Sigmoid colon (tissue), 7 donors: Measurements from ENCODE around the gene POMC. TPM values are rescaled to one million over a fixed set of nuclear protein-coding genes. Genes with fewer than 3 reads are reported as not detected.

ENCODE experiments used
- DNase-seq: peaks from one replicate; pipeline ENCODE4 v3.0.0-alpha.2; 2019
- H3K27ac ChIP-seq, 4 donors: fragments of 200-600 bp; sonication (generic); one replicate each; pipeline ENCODE4 v1.5.1; 2016 to 2019; ENCODE audit warnings: mild to moderate bottlenecking in 1 of 4
- H3K27me3 ChIP-seq, 3 donors: fragments of 200-600 bp; sonication (generic); one replicate each; pipeline ENCODE4 v1.5.1; 2019; ENCODE audit warnings: mild to moderate bottlenecking in 1 of 3
- H3K36me3 ChIP-seq, 4 donors: fragments of 200-600 bp; sonication (generic); one replicate each; pipeline ENCODE4 v1.5.1; 2016 to 2019
- H3K4me1 ChIP-seq, 4 donors: fragments of 200-600 bp; sonication (generic); one replicate each; pipeline ENCODE4 v1.5.1; 2017 to 2019
- H3K4me3 ChIP-seq, 4 donors: fragments of 200-600 bp; sonication (generic); one replicate each; pipeline ENCODE4 v1.5.1; 2017 to 2019; ENCODE audit warnings: mild to moderate bottlenecking in 2 of 4, moderate library complexity in 1 of 4
- H3K9me3 ChIP-seq, 4 donors: fragments of 200-600 bp in 3 of 4; sonication (generic) in 3 of 4; one replicate each; pipeline versions ENCODE4 v1.5.1 to v1.6.1; 2013 to 2019
- EP300 ChIP-seq, 4 donors: sonication (generic); formaldehyde crosslinking; IDR thresholded peaks; one replicate each; pipeline ENCODE4 v1.6.1; 2017; ENCODE audit warnings: antibody characterized with exemption in 4 of 4
- POLR2A ChIP-seq, 2 donors: fragments of 450-650 bp; IDR thresholded peaks; one replicate each; pipeline ENCODE4 v1.6.1; 2016; ENCODE audit warnings: antibody characterized with exemption in 2 of 2, mild to moderate bottlenecking in 2 of 2, moderate library complexity in 2 of 2
- POLR2AphosphoS5 ChIP-seq, 4 donors: sonication (generic); formaldehyde crosslinking; IDR thresholded peaks; one replicate each; pipeline ENCODE4 v1.6.1; 2017; ENCODE audit warnings: antibody characterized with exemption in 4 of 4
- WGBS, 2 donors: extraction: QIAGEN DNeasy Blood & Tissue Kit; methylation state at CpG; one replicate each; pipeline ENCODE4 v1.1.7; 2013; 5-methylcytosine and 5-hydroxymethylcytosine counted together
- intact Hi-C: fragments of 100-400 bp; cut with DNase I; formaldehyde crosslinking; loops from one replicate; pipeline ENCODE4 v1.15.1; 2023
- polyA plus RNA-seq, 3 donors: library from polyadenylated mRNA; stranded (reverse); fragments of 200-250 nt; gene quantifications; one replicate each; pipeline ENCODE4 v1.2.3, GENCODE V29; 2013
- total RNA-seq, 4 donors: library from RNA; depleted of rRNA; stranded (reverse); fragments of >200 nt; gene quantifications; one replicate each; pipeline ENCODE4 v1.1.0, GENCODE V29; 2016
- TF ChIP-seq, protein P1 (sequence below), 4 experiments: fragments of 450-650 bp in 3 of 4; fragments of 200-600 bp in 1 of 4; IDR thresholded peaks; one replicate each; pipeline ENCODE4 v1.5.1; 2016 to 2019; ENCODE audit warnings: antibody characterized with exemption in 4 of 4, mild to moderate bottlenecking in 3 of 4, moderate library complexity in 2 of 4
- donor health status: healthy with polysubstance abuse.
- donor health status: Bipolar disorder and iron deficiency.
- donor health status: healthy.

The POMC gene
- total and polyA plus RNA-seq, 7 donors, result 0.69 to 34.2 (median 18.1) TPM

DNA sequence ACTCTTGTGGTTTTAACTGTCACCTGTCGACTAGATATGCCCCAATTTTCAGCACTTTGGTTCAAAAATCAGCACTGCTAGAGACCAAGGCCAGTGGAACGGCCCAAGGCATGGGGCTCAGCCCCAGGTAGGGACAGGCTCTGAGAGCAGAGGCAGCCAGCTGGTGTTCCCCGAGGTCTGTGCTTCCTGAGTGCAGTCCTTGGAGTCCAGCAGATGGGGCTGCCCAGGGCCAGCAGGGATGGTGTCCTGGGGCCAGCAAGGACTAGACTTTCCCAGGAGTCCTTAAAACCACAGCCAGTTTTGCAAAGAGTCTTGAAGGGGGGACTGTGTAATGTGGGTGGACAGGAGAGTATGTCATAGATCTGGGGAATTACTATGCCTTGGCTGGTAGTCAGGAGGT, 56.3 kb downstream of the POMC start:
- H3K36me3 ChIP-seq, result no peaks in the 10 kb centered on the region
- no peak overlapping the region for H3K27ac ChIP-seq
- no peaks in the 10 kb centered on the region for H3K9me3 ChIP-seq
- no peak for TF ChIP-seq POLR2A (IDR thresholded peaks at IDR 0.05)
- TF ChIP-seq POLR2AphosphoS5 (IDR thresholded peaks at IDR 0.05), result no peak
- TF ChIP-seq EP300 (IDR thresholded peaks at IDR 0.05), result no peak
- TF ChIP-seq, protein P1, sequence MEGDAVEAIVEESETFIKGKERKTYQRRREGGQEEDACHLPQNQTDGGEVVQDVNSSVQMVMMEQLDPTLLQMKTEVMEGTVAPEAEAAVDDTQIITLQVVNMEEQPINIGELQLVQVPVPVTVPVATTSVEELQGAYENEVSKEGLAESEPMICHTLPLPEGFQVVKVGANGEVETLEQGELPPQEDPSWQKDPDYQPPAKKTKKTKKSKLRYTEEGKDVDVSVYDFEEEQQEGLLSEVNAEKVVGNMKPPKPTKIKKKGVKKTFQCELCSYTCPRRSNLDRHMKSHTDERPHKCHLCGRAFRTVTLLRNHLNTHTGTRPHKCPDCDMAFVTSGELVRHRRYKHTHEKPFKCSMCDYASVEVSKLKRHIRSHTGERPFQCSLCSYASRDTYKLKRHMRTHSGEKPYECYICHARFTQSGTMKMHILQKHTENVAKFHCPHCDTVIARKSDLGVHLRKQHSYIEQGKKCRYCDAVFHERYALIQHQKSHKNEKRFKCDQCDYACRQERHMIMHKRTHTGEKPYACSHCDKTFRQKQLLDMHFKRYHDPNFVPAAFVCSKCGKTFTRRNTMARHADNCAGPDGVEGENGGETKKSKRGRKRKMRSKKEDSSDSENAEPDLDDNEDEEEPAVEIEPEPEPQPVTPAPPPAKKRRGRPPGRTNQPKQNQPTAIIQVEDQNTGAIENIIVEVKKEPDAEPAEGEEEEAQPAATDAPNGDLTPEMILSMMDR (IDR thresholded peaks at IDR 0.05), result no peak
- intact Hi-C loops, result no loop called here
- no peak for DNase-seq
- H3K4me1 ChIP-seq, result peaks cover 0 to 6% (median 2%) of the 10 kb centered on the region in 4 donors
- WGBS, 2 donors, result 67 to 88% methylated on average over 3 of the region's 3 CpGs
- no peaks in the 10 kb centered on the region for H3K27me3 ChIP-seq
- no peak overlapping the region for H3K4me3 ChIP-seq

Other genes with a start within 250 kb of the POMC start
- gene ADCY3, start 248.3 kb downstream of the POMC start, total RNA-seq, result 10 to 100 TPM; 17.5 to 43.8 (median 22.5) TPM
- 10 to 100 TPM in 1 of 3 donors, 1 to 10 TPM in 2; 3.5 to 38.9 (median 4.8) TPM for gene ADCY3, start 248.3 kb downstream of the POMC start, polyA plus RNA-seq
- gene DNAJC27, start 196.6 kb downstream of the POMC start, total RNA-seq, result 10 to 100 TPM in 1 of 4 donors, 1 to 10 TPM in 3; 6.3 to 12.5 (median 7.8) TPM
- gene DNAJC27, start 196.6 kb downstream of the POMC start, polyA plus RNA-seq, result 1 to 10 TPM in 2 of 3 donors, under 1 TPM in 1; 0.60 to 3.3 (median 1.6) TPM
- 1 to 10 TPM in 3 of 4 donors, under 1 TPM in 1; 0.49 to 1.9 (median 1.6) TPM for gene EFR3B, start 126.5 kb downstream of the POMC start, total RNA-seq
- under 1 TPM; under 0.01 to 0.50 (median 0.23) TPM for gene EFR3B, start 126.5 kb downstream of the POMC start, polyA plus RNA-seq
- gene DNMT3A, start 173.3 kb upstream of the POMC start, total RNA-seq, result 10 to 100 TPM; 16.4 to 30.2 (median 18.3) TPM
- 10 to 100 TPM in 1 of 3 donors, 1 to 10 TPM in 2; 4.4 to 21.1 (median 4.8) TPM for gene DNMT3A, start 173.3 kb upstream of the POMC start, polyA plus RNA-seq